ENCODE measurements around the gene RGPD8. TPM values are rescaled to one million over a fixed set of nuclear protein-coding genes. Genes with fewer than 3 reads are reported as not detected.
A peak's percentile ranks its signal among the peaks of the same experiment; 100 is the strongest.

RGPD8 gene
- total RNA-seq, 2 experiments from 2014 or later = 12.5 to 13.0 TPM

DNA sequence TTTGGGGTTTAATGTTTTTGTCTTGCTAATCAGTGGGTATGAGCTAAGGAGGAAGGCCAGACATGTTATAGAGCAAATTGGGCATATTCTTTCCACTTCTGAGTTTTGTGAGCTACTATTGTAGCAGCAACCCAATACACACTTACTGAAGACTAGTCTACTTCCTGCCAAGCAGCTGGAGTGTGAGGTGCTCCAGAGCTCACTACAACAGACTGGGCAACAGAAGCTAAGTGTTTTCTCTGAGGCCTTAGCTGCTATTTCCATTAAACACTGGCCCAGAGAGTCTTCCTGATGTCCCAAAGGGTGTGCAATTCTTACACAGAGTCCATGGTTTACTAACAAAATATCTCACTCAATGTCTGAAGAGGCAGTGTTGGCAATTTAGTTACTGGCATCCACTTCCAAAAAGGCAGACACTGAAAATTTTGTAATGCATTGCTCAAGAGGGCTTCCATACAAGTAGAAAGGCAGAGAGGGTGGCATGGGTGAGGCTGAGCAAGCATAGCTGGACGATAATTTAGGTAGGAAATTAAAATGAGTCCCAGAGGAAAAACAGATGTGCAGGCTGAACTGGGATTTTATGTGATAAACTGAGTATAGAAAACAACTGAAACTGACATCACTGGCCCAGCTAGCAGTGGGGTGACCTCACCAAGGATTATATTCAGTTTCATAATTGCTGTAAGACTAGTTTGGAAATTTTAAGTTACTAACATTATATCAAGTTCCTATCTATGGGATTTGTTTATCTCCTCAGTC is 89.4 kb downstream of the RGPD8 start:
- H3K27me3 Mint-ChIP-seq (ENCODE audit: low read depth) = no peaks in the 10 kb centered on the region
- H3K36me3 Mint-ChIP-seq (ENCODE audit: low read depth) = no peaks in the 10 kb centered on the region
- H3K4me3 Mint-ChIP-seq = no peak overlapping the region
- no peaks in the 10 kb centered on the region for H3K9me3 Mint-ChIP-seq
- intact Hi-C loops (cut with micrococcal nuclease) = no loop called here
- no peak overlapping the region for H3K27ac Mint-ChIP-seq
- DNase-seq = peak; percentile 7
- CTCF ChIA-PET = interaction anchor here (0.6 to 1.3 kb wide), 3 partner anchors 84 to 222 kb away, joined by 3 to 5 read pairs (median 4); no protein-coding TSS in a partner anchor
- peaks cover 10% of the 10 kb centered on the region for H3K4me1 Mint-ChIP-seq (ENCODE audit: low read depth)

GRCh38 chr2:112342067-112342550 is 91.3 kb downstream of the RGPD8 start:
- Mint-ChIP-seq H3K4me1 (ENCODE audit: low read depth) (peaks cover 10% of the 10 kb centered on the region), H3K9me3 (no peaks in the 10 kb centered on the region), H3K27me3 (ENCODE audit: low read depth) (no peaks in the 10 kb centered on the region), H3K27ac (no peak overlapping the region), H3K4me3 (no peak overlapping the region), H3K36me3 (ENCODE audit: low read depth) (no peaks in the 10 kb centered on the region)
- no peak for DNase-seq
- CTCF ChIA-PET = no interaction called here
- intact Hi-C loops (cut with micrococcal nuclease) = no loop called here

DNA sequence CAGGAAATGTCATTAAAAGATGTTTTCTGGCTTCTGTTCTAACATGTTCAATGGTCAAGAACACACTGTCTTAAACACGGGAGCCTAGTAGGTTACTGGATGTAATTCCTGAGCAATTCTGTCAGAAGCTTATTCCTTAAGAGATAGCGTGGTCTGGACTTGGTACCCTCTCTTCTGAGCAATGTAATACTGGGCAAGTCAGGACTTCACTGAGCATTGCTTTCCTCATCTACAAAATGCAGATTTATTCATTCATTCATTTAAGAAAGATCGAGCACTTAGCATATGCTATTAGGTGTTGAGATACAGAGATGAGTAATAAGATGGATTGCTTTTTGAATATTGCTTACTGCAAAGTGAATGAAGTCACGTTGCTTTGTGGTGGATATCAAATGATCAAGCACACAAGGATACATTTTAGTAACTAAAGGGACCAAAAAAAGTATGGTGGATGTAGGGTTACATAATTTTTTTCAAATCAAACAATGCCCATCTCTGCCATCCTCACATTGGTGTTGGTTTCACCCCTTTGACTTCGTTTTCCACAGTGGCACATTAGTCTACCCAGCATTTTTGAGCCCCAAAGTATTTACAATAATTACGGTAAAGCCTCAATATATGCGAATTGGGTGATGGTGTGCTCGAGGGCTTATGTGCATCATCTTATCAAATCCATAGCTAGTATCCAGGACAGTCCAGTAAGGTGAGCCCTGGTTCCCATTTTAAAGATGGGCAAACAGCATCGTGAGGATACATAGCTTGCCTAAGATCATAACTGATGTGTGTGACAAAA is 92.8 kb downstream of the RGPD8 start:
- Mint-ChIP-seq H3K27me3 (ENCODE audit: low read depth) (no peaks in the 10 kb centered on the region), H3K9me3 (no peaks in the 10 kb centered on the region), H3K36me3 (ENCODE audit: low read depth) (no peaks in the 10 kb centered on the region), H3K4me3 (no peak overlapping the region), H3K4me1 (ENCODE audit: low read depth) (peaks cover 10% of the 10 kb centered on the region), H3K27ac (no peak overlapping the region)
- DNase-seq = no peak
- intact Hi-C loops (cut with micrococcal nuclease) = no loop called here
- CTCF ChIA-PET = no interaction called here

- DNase-seq = no peak
- Mint-ChIP-seq H3K27ac (no peak overlapping the region), H3K4me3 (no peak overlapping the region), H3K27me3 (ENCODE audit: low read depth) (no peaks in the 10 kb centered on the region), H3K9me3 (no peaks in the 10 kb centered on the region), H3K4me1 (ENCODE audit: low read depth) (peaks cover 10% of the 10 kb centered on the region), H3K36me3 (ENCODE audit: low read depth) (no peaks in the 10 kb centered on the region)
- CTCF ChIA-PET = interaction anchor here (0.6 kb wide), 1 partner anchor 11 kb away, joined by 6 read pairs; no protein-coding TSS in a partner anchor
- intact Hi-C loops (cut with micrococcal nuclease) = no loop called here
Measured at GRCh38 chr2:112339986-112340385, 93.5 kb downstream of the RGPD8 start.

DNA sequence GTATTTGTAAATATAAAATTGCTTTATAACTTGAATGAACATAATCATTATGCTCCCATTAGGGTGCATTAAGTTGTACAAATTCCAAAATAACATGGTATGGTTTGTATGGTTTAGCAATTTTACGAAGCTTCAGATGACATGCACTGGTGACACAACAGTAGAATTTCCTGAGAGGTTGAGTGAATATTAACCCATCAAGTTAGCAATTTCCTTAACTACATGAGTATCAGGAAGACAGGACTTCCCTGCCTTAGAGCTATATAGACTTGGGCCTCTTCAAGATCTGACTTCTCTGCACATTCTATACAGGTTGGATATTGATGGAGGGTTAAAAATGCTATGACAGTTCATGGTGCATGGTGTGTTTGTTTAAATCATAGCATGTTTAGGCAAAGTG is 97.8 kb downstream of the RGPD8 start:
- CTCF ChIA-PET = interaction anchor here (0.9 kb wide), 1 partner anchor 58 kb away, joined by 3 read pairs; no protein-coding TSS in a partner anchor
- Mint-ChIP-seq H3K4me1 (ENCODE audit: low read depth) (no peaks in the 10 kb centered on the region), H3K36me3 (ENCODE audit: low read depth) (no peaks in the 10 kb centered on the region), H3K4me3 (no peak overlapping the region), H3K27ac (no peak overlapping the region), H3K9me3 (no peaks in the 10 kb centered on the region), H3K27me3 (ENCODE audit: low read depth) (no peaks in the 10 kb centered on the region)
- intact Hi-C loops (cut with micrococcal nuclease) = no loop called here
- DNase-seq = no peak

DNA sequence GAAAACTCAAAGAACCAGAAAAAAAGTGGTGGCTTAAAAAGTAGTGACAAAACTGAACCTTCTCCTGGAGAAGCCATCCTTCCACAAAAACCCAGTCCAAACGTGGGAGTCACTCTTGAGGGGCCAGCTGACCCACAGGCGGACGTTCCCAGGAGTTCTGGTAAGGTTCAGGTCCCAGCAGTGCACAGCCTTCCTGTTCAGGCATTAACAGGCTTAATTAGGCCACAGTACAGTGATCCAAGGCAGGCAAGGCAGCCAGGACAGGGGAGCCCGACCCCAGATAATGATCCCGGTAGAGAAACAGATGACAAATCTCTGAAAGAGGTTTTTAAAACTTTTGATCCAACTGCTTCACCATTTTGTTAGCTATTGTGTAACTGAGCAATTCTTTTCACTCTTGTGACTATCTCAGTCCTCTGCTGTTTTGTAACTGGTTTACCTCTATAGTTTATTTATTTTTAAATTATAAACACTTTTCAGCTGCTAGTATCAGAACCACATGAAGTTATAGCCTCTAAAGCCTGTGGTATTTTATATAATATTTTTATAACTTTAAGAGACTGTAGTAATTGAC is 101.2 kb downstream of the RGPD8 start:
- H3K27me3 Mint-ChIP-seq (ENCODE audit: low read depth) = no peaks in the 10 kb centered on the region
- no peak for DNase-seq
- H3K9me3 Mint-ChIP-seq = no peaks in the 10 kb centered on the region
- no peak overlapping the region for H3K27ac Mint-ChIP-seq
- intact Hi-C loops (cut with micrococcal nuclease) = no loop called here
- no peaks in the 10 kb centered on the region for H3K4me1 Mint-ChIP-seq (ENCODE audit: low read depth)
- CTCF ChIA-PET = interaction anchor here (1.1 kb wide), 2 partner anchors 22 to 211 kb away, joined by 3 to 5 read pairs; no protein-coding TSS in a partner anchor
- no peak overlapping the region for H3K4me3 Mint-ChIP-seq
- H3K36me3 Mint-ChIP-seq (ENCODE audit: low read depth) = peaks cover 7% of the 10 kb centered on the region

DNA sequence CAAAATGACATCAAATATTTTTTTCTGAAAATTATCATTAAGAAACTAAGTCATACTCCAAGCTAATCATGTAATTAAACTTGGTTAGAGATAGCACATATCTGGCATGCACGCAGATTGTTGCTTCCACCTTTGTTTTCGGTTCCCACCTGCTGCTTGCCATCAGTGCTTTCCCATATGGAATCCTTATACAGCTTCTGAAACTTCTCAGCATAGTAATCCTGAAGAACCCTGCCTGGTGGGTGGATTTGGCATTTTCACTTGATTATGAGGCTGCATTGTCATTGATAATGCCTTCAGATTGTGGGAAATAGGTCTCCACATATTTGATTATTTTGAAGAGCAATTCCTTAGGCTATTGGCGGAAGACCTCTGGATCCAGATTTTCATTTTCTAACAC is 110.5 kb downstream of the RGPD8 start:
- H3K36me3 Mint-ChIP-seq (ENCODE audit: low read depth) = peaks cover 19% of the 10 kb centered on the region
- no peaks in the 10 kb centered on the region for H3K27me3 Mint-ChIP-seq (ENCODE audit: low read depth)
- intact Hi-C loops (cut with micrococcal nuclease) = no loop called here

GRCh38 chr2:112321375-112322320 is 111.8 kb downstream of the RGPD8 start:
- H3K4me3 Mint-ChIP-seq = no peak overlapping the region
- H3K9me3 Mint-ChIP-seq = no peaks in the 10 kb centered on the region
- H3K4me1 Mint-ChIP-seq (ENCODE audit: low read depth) = no peaks in the 10 kb centered on the region
- DNase-seq = no peak
- no peak overlapping the region for H3K27ac Mint-ChIP-seq
- intact Hi-C loops (cut with micrococcal nuclease) = no loop called here
- CTCF ChIA-PET = interaction anchor here (1.0 kb wide), 1 partner anchor 200 kb away, joined by 4 read pairs; no protein-coding TSS in a partner anchor
- H3K36me3 Mint-ChIP-seq (ENCODE audit: low read depth) = peaks cover 10% of the 10 kb centered on the region
- no peaks in the 10 kb centered on the region for H3K27me3 Mint-ChIP-seq (ENCODE audit: low read depth)

More for the DNA sequence above, 110.5 kb downstream of the RGPD8 start:
- H3K4me1 Mint-ChIP-seq (ENCODE audit: low read depth) = no peaks in the 10 kb centered on the region
- no peaks in the 10 kb centered on the region for H3K9me3 Mint-ChIP-seq
- no peak overlapping the region for H3K27ac Mint-ChIP-seq
- no peak overlapping the region for H3K4me3 Mint-ChIP-seq
- CTCF ChIA-PET = interaction anchor here (0.5 kb wide), 1 partner anchor 53 kb away, joined by 3 read pairs; no protein-coding TSS in a partner anchor
- no peak for DNase-seq

Other genes with a start within 250 kb of the RGPD8 start
- 10 to 100 TPM; 15.5 to 18.7 TPM for gene ZC3H8, start 178.6 kb downstream of the RGPD8 start, total RNA-seq
- gene ZC3H6, start 158.0 kb downstream of the RGPD8 start, total RNA-seq = 10 to 100 TPM; 18.5 to 18.7 TPM
- gene TTL, start 48.5 kb upstream of the RGPD8 start, total RNA-seq = 10 to 100 TPM; 20.2 to 21.3 TPM
- gene POLR1B, start 108.8 kb upstream of the RGPD8 start, total RNA-seq = 10 to 100 TPM; 34.5 to 36.1 TPM
- 10 to 100 TPM; 40.3 to 43.5 TPM for gene CHCHD5, start 151.0 kb upstream of the RGPD8 start, total RNA-seq
- gene SLC20A1, start 212.3 kb upstream of the RGPD8 start, total RNA-seq = 10 to 100 TPM; 73.1 to 73.5 TPM

All from activated naive CD4-positive, alpha-beta T cell treated with anti-CD3 and anti-CD28 coated beads for 36 hours (primary cell).